ENCODE measurements around the gene EIF3L.

EIF3L gene

DNA sequence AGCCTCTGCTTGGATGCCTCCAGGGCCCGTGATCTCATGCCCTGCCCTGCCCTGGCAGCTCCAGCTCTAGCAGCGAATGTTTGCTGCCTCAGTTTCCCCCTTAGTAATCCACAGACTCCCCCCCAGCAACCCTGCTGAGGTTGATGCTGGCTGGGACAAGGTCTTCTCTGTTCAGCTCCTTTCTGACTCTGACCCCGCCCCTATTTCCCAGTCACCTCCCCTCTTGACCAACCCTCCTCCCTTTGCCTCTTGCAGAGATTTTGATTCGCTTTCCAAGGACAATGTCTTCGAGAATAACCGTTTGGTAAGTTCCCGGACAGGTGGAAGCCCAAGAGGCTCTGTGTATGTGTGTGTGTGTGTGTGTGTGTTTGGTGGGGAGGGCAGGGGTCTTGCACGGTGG lies 62.5 kb downstream of the EIF3L start:
- Histone ChIP-seq H3K4me2 (ENCODE audit: low read depth, low read length, poor library complexity, severe bottlenecking) (no peak overlapping the region), H3F3A (ENCODE audit: insufficient read depth) (no peaks in the 10 kb centered on the region), H2AFZ (ENCODE audit: low read depth, low read length, severe bottlenecking) (no peak overlapping the region), H3K36me3 (ENCODE audit: low read length) (no peaks in the 10 kb centered on the region), H3K27me3 (ENCODE audit: low read length) (no peaks in the 10 kb centered on the region), H3K79me2 (ENCODE audit: insufficient read depth, low read length) (no peaks in the 10 kb centered on the region), H3K9me2 (replicated peaks; ENCODE audit: insufficient read depth, low read length) (no peaks in the 10 kb centered on the region), H4K20me1 (ENCODE audit: low read depth, low read length) (no peaks in the 10 kb centered on the region), H3K9ac (ENCODE audit: low read length) (no peak overlapping the region), H3K9me3 (ENCODE audit: insufficient read depth, low read length) (no peaks in the 10 kb centered on the region), H3K27ac (ENCODE audit: low read depth, low read length) (no peak overlapping the region), H3K4me3 (ENCODE audit: insufficient read depth, low read length, poor library complexity, severe bottlenecking) (no peak overlapping the region)
- TF ChIP-seq EZH2phosphoT487 (conservative IDR thresholded peaks at IDR 0.05; ENCODE audit: low read length): no peak
- TF ChIP-seq, protein P1, sequence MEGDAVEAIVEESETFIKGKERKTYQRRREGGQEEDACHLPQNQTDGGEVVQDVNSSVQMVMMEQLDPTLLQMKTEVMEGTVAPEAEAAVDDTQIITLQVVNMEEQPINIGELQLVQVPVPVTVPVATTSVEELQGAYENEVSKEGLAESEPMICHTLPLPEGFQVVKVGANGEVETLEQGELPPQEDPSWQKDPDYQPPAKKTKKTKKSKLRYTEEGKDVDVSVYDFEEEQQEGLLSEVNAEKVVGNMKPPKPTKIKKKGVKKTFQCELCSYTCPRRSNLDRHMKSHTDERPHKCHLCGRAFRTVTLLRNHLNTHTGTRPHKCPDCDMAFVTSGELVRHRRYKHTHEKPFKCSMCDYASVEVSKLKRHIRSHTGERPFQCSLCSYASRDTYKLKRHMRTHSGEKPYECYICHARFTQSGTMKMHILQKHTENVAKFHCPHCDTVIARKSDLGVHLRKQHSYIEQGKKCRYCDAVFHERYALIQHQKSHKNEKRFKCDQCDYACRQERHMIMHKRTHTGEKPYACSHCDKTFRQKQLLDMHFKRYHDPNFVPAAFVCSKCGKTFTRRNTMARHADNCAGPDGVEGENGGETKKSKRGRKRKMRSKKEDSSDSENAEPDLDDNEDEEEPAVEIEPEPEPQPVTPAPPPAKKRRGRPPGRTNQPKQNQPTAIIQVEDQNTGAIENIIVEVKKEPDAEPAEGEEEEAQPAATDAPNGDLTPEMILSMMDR (IDR thresholded peaks at IDR 0.05; ENCODE audit: insufficient read depth, low read length, poor library complexity, severe bottlenecking): no peak

DNA sequence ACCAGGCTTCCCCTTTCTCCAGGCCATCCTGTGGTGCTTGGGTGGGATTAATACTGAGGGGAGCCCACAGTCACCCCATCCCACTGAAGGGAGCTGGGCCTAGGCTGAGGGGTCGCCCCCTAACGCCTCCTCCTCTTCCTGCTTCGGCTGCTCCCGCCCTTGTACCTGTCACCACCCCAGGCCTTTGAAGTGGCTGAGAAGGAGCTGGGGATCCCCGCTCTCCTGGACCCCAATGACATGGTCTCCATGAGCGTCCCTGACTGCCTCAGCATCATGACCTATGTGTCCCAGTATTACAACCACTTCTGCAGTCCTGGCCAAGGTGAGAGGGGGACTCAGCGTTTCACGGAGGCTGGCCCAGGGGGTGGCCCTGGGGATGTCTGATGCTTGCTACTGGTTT lies 63.0 kb downstream of the EIF3L start:
- no peak overlapping the region for H3K9ac ChIP-seq (ENCODE audit: low read length)
- no peak for TF ChIP-seq EZH2phosphoT487 (conservative IDR thresholded peaks at IDR 0.05; ENCODE audit: low read length)
- TF ChIP-seq, protein P1 (IDR thresholded peaks at IDR 0.05; ENCODE audit: insufficient read depth, low read length, poor library complexity, severe bottlenecking): no peak
- no peak overlapping the region for H3K27ac ChIP-seq (ENCODE audit: low read depth, low read length)
- no peak overlapping the region for H3K4me2 ChIP-seq (ENCODE audit: low read depth, low read length, poor library complexity, severe bottlenecking)
- H3K36me3 ChIP-seq (ENCODE audit: low read length): no peaks in the 10 kb centered on the region
- no peaks in the 10 kb centered on the region for H3K9me2 ChIP-seq (replicated peaks; ENCODE audit: insufficient read depth, low read length)
- no peaks in the 10 kb centered on the region for H3K9me3 ChIP-seq (ENCODE audit: insufficient read depth, low read length)
- H3K27me3 ChIP-seq (ENCODE audit: low read length): no peaks in the 10 kb centered on the region
- H3K4me3 ChIP-seq (ENCODE audit: insufficient read depth, low read length, poor library complexity, severe bottlenecking): no peak overlapping the region
- no peak overlapping the region for H2AFZ ChIP-seq (ENCODE audit: low read depth, low read length, severe bottlenecking)
- no peaks in the 10 kb centered on the region for H4K20me1 ChIP-seq (ENCODE audit: low read depth, low read length)
- no peaks in the 10 kb centered on the region for H3F3A ChIP-seq (ENCODE audit: insufficient read depth)
- H3K79me2 ChIP-seq (ENCODE audit: insufficient read depth, low read length): no peaks in the 10 kb centered on the region

DNA sequence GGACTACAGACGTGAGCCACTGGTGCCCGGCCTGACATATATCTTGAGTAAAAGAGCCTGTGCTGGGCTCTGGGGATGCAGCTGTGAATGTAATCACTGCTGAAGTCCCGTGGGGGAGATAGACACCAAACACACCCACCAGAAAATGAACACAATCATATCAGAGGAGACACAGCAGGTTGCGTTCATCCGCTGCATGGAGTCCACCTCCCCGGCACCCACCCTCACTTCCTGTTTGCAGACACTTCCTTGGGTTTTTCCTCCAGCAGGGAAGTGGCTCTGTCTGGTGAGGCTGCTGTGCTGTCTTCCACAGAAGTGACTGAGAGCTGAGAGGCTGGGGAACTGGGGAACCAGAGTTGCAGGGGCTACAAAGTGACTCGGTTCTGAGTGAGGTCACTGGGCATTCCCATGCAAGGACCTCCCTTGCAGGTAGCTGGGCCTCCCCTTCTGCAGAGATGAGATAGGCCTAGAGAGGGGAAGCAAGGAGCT lies 64.1 kb downstream of the EIF3L start:
- H3K9me3 ChIP-seq (ENCODE audit: insufficient read depth, low read length): no peaks in the 10 kb centered on the region
- no peak overlapping the region for H3K4me2 ChIP-seq (ENCODE audit: low read depth, low read length, poor library complexity, severe bottlenecking)
- H3F3A ChIP-seq (ENCODE audit: insufficient read depth): no peaks in the 10 kb centered on the region
- no peak for TF ChIP-seq EZH2phosphoT487 (conservative IDR thresholded peaks at IDR 0.05; ENCODE audit: low read length)
- TF ChIP-seq, protein P1 (IDR thresholded peaks at IDR 0.05; ENCODE audit: insufficient read depth, low read length, poor library complexity, severe bottlenecking): no peak
- H3K27me3 ChIP-seq (ENCODE audit: low read length): no peaks in the 10 kb centered on the region
- H4K20me1 ChIP-seq (ENCODE audit: low read depth, low read length): no peaks in the 10 kb centered on the region
- H3K9me2 ChIP-seq (replicated peaks; ENCODE audit: insufficient read depth, low read length): no peaks in the 10 kb centered on the region
- no peaks in the 10 kb centered on the region for H3K79me2 ChIP-seq (ENCODE audit: insufficient read depth, low read length)
- no peak overlapping the region for H2AFZ ChIP-seq (ENCODE audit: low read depth, low read length, severe bottlenecking)
- no peaks in the 10 kb centered on the region for H3K36me3 ChIP-seq (ENCODE audit: low read length)
- no peak overlapping the region for H3K4me3 ChIP-seq (ENCODE audit: insufficient read depth, low read length, poor library complexity, severe bottlenecking)
- no peak overlapping the region for H3K27ac ChIP-seq (ENCODE audit: low read depth, low read length)
- no peak overlapping the region for H3K9ac ChIP-seq (ENCODE audit: low read length)
